GM10847 (cell line): ENCODE results near the gene COPE.

Experiments
- POLR2A ChIP-seq: IDR thresholded peaks from 2 replicates; pipeline ENCODE4 v1.6.1; 2011; ENCODE audit not compliant: insufficient read length; ENCODE audit errors: extremely low read depth

The COPE gene

DNA sequence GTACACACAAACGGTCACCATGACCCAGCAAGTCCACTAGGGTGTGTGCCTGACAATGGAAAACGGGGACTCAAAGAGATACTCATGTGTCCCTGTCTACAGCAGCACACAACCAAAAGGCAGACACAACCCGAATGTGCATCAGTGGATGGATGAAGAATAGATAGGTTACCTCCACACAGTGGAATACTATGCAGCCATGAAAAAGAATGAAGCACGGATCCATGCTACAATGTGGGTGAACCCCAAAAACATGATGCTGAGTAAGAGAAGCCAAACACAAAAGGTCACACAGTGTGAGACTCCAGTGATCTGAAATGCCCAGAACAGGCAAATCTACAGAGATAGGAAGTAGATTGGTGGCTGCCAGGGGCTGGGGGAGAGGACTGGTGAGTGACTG, 32.2 kb downstream of the COPE start:
- no peak for TF ChIP-seq POLR2A

DNA sequence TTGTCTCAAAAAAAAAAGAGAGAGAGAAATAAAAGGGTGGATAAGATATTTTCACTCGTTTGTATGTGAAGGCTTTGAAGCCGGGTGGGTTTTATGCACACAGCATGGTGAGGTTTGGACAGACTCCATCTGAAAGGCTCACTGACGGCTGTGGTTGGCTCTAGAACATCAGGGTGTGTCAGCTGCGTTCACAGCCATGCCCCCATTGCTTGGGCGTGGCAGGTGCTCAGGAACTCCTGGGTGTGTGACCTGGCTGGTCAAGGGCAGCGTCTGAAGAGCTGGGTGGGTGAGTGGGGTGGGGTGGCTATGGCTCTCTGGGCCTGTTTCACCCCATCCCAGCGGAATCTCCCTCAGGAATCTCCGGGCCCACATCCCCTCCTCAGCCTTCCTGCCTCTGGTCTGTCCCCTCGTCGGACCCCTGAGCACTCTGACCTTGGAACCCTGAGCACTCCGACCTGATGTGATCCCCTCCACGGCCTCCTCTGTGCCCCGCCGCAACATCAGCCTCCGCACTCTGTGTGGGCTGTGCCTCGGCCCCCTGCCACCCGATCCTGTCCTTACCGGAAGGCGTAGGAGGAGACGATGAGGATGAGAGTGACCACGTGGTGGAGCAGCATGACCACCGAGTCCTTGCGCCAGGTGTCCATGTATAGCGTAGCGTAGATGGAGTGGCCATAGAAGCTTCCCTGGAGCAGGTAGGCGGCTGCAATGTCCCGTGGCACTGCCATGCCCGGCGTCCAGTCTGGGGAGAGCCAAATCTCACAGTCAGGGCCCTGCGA, 35.5 kb downstream of the COPE start:
- TF ChIP-seq POLR2A, result no peak

DNA sequence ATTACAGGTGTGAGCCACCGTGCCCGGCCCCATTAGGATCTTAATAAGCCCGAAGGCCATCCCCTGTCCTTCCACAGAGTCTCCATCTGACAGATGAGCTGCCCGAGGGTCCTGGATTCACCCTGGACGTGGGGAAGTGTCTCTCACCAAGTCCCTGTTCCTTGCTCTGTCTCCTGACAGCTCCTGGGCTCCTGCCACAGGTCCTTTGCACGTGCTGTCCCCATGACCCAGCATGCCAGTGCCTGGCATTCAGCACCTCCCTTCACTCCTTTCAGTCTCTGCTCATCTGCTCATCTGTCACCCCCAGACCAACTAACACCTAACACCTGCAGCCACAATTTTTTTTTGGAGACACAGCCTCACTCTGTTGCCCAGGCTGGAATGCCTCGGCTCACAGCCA, 37.7 kb downstream of the COPE start:
- TF ChIP-seq POLR2A, result no peak

DNA sequence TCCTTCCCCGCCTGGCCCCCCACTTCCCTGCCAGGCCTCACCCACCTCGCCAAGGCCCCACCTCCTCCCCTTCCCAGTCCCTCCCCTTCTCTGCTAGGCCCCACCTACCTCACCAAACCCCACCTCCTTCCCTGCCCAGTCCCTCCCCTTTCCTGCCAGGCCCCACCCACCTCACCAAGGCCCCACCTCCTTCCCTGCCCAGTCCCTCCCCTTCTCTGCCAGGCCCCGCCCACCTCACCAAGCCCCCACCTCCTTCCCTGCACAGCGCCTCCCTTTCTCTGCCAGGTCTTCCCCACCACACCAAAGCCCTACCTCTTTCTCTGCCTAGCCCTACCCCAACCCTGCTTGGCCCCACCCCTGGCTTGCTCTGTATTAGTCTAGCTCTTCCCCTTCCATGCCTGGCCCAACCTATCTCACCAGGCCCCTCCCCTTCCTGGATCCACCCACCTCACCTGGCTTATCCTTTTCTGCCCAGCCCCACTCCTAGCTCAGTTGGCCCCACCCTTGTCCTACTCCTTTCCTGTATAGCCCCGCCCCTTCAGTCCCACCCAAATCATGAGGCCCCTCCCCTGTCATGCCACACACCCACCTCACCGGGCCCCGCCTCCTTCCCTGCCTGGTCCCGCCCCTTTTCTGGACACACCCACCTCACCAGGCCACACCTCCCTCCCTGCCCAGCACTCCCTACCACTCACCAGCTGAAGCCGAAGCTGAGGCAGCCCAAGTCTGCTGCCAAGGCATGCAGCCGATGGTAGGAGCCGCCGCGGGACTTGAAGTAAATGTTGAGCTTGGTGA, 39.4 kb downstream of the COPE start:
- TF ChIP-seq POLR2A, result no peak

DNA sequence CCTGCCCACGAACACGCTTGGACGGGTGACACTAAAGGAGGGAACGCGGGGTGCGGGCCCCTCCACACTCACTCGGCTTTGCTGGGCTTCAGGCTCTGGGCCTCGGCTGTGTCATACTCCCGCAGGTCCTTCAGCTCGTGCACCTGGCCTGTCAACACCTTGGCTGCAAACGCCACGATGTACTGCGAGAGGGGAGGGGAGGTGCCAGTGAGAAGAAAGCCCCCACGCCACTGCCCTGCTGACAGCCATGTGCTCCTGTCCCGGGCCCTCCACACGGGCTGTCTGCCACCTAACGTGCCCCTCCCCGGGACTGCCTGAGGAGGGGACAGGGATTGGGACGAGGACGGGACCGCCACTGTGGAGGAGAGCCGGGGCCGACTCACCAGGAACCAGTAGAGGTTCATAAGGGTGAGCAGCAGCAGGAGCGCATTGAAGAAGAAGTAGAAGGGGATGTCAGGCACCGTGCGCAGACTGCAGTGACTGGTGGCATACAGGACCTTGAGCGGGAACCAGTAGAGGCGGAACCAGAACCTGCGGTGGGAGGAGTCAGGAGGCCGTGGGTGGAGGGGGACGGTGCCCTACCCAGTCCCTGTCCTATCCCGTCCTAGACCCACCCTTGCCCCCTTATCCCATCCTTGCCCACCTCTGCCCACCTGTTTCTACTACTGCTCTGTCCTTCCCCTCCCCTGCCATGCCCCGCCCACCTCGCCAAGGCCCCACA, 40.2 kb downstream of the COPE start:
- no peak for TF ChIP-seq POLR2A

DNA sequence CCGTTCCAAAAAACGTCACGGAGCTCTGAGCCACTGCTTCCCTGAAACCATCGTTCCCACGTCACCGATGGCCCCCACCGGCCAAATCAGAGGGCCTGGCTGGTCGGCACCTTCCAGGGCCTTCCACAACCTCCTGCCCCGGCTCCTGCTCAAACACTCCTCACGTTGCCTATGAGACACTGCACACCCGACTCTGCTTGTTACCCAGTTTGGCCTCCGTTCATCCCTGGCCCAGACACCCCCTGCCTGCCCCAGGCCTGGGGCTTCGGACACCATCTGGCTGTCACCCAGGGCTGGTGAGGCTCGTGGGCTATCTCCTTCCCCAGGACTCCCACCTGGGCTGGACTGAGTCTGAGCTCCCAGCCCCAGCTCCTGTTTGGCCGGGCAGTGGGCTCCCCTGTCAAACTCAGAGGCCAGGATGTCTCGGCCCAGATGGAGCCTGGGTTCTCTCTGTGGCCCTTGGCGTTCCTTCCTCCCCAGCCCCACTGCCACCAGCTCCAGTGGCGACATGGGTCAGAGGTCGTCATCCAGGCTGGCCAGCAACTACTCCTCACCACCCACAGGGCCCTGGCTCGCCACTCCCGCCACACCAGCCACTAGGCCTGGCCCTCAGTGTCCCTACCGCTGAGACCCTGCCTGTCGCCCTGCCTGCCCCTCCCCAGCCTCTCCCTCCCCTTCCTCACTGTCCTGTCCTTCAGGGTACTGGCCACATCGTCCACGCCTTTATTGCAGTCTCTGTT, 41.0 kb downstream of the COPE start:
- no peak for TF ChIP-seq POLR2A

DNA sequence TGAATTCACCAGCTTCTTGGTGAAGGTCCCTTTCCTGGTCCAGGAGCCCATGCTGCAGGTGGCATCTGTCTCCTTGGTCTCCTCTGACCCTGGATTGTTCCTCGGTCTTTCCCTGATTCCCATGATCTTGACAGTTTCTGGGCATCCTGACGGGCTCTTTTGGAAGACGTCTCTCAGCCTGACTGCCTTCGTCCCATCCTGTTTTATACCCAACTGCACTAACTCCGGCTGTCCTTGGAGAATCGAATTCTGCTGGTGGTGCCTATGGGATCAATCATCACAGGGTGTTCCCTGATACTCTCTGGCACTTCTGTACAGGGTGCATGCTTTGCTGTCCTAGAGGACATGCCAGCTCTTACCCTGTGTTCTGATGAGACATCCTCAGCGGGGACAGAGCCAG, 42.3 kb downstream of the COPE start:
- TF ChIP-seq POLR2A, result no peak

DNA sequence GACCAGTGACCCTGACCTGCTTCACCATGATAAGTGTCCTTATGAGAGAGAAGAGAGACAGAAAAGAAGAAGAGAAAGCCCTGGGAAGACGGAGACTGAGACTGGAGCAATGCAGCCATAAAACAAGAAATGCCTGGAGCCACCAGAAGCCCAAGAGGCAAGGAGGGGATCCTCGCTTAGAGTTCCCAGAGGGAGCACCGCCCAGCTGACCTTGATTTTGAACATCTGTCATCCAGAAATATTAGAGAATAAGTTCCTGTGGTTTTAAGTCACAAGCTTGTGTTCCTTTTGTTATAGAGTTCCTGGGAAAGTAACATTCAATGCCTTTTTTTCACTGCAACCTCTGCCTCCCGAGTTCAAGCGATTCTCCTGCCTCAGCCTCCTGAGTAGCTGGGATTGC, 43.5 kb downstream of the COPE start:
- TF ChIP-seq POLR2A, result no peak

DNA sequence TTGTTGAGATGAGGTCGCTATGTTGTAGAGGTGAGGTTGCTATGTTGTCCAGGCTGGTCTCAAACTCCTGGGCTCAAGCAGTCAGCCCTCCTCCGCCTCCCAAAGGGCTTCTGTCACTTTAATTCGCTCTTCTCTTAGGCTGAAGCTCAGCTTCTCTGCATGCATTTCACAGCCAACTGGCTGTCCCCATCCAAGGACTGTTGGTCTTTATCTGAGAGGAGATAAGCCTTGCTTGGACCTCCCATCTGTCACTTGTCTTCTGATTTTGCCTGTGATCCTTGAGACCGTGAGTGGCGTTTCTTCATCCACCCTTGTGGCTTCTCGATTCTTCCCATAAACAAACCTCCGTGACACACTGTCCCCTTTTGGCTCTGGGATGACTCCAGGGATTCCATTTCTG, 47.6 kb downstream of the COPE start:
- no peak for TF ChIP-seq POLR2A

DNA sequence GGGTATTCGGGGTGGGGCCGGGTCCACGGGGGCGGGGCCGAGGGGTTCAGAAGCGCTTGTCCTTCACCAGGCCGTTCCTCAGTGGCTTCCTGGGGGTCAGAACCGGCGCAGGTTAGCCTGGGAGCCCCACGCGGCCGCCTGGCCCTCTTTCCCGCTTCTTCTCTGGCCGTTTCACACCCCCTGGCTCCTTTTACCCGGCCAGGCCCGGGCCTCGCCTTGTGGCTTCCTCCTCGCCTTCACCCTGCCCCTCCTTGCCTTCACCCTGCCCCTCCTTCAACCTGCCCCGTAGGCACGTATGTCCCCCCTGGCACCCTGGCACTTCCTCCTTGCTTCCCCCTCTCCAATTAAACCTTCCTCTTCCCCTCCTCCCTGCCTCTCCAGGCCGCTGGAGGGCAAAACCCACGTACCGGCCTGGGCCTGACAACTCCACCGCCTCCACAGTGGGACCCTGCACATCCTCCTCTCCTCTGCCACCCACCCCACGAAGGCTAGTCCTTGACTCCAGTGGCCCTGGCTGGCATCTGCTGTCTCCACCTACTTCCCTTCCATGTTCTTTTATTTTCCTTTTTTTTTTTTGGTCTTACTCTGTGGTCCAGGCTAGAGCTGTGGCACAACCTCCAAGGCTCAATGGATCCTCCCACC, 48.5 kb downstream of the COPE start:
- no peak for TF ChIP-seq POLR2A

DNA sequence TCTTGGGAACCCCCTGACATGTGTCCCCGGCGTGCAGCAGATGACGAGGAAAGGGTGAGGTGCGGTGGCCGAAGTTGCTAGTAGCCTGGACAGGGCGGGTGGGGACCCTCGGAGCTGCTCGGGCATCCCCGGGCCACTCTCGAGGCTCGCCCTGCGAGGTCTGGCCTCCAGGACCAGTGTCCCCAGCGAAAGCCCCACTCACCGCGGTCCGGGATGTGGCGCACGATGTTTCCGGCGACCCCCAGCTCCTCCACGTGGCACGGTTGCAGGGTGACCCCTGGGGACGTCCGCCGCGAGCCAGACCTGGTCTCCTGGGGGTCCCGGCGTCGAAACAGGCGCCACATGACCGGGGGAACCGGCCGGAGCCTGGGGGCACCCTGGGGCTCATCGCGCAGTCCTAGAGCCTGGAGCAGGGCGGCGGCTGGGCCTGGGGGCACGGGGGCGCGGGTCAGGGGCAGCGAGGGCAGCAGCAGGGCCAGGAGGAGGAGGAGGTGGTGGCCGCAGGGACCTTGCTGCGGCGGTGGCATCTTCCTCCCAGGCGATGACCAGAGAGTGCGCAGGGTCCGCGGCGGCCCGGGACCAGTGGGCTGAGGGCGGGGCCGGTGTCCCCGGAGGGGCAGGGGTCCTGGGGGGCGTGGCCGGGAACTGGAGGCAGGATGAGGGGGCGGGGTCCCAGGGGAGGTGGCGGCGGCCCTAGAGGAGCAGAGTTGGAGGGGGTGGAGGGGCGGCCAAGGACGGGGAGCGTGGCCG, 49.2 kb downstream of the COPE start:
- no peak for TF ChIP-seq POLR2A

DNA sequence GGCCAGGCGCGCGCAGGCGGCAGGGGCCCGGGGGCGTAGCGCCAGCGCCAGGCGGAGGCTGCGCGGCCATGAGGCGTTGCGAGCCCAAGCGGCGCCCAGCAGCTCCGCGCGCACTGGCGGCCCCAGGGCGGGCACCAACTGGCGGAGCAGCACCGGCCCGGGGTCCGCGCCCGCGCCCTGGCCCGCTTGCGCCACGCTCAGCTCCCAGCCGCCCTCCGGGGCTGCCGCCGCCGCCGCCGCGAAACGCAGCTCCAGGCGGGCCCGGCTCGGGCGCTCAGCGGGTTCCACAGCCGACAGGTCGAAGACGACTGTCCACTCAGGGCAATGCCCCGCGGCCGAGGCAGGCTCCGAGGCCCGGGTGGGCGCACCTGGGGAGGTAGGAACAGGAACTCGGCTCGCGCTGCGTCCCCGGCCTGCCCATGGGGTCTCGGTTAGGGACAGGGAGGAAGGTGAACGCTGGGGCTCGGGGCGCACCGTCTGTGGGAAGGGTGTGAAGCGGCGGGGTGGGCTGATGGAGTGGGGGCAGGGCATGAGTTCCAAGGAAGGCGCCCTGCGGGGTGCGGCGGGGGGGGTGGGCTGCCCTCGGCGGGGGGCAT, 50.1 kb downstream of the COPE start:
- TF ChIP-seq POLR2A, result no peak

DNA sequence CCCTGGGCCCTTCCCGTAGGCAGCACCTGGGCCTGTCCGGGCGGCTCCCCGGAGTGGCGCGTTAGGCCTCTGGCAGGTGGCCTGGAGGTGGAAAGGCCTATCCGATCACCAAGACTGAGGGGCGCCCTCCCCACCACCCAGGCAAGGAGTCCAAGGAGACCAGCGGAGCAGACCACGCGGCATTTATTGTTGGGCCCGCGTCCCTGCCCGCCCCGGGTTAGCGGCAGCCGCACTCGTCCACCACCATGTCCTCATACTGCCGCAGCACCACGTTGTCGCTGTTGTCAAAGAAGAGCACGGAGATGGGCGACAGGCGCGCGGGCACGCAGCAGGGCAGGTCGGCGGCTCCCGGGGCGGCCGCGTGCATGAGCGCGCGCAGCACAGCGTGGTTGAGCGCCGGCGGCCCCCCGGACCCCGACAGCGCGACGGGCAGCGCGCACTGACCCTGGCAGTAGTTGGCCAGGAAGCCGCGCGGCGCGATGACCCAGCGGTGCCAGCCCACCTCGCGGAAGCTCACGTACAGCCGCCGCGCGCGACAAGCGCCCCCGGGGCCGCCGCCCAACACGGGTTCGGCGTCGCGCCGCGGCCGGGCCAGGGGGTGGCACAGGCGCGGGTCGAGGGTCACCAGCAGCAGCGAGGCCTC, 50.7 kb downstream of the COPE start:
- TF ChIP-seq POLR2A, result no peak
